Tibial nerve (tissue), 4 donors: ENCODE results near the gene CEP164.

Experiments used
- EP300 ChIP-seq, 2 donors: sonication (generic); formaldehyde crosslinking; IDR thresholded peaks; one replicate each; pipeline ENCODE4 v1.6.1; 2017; ENCODE audit warnings: antibody characterized with exemption in 2 of 2, mild to moderate bottlenecking in 1 of 2
- POLR2A ChIP-seq, 2 donors: fragments of 450-650 bp; IDR thresholded peaks; one replicate each; pipeline ENCODE4 v1.6.1; 2017; ENCODE audit warnings: antibody characterized with exemption in 2 of 2, mild to moderate bottlenecking in 2 of 2, moderate library complexity in 2 of 2
- TF ChIP-seq, protein P1 (sequence below), 5 experiments: fragments of 200-600 bp in 3 of 5; fragments of 450-650 bp in 2 of 5; sonication (generic) in 3 of 5; IDR thresholded peaks; one replicate each; pipeline ENCODE4 v1.5.1; 2016 to 2019; ENCODE audit warnings: antibody characterized with exemption in 5 of 5, mild to moderate bottlenecking in 3 of 5, moderate library complexity in 2 of 5

DNA sequence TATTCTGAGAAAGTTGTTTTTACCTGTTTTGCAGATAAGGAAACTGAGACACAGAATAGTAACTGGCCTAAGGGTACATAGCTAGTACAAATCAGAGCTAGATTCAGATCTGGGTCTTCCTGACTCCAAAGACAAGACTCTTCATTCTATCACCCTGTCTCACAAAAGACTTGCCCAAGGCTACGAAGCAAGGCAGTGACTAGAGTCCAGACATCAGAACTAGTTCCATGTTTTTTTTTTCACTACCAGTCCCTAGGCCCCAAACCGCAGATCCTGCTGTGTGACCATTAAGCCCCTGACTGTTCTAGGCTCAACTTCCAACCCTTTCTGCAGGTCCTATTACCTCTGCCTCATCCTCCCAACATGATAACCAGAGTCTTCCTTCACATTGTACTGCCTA, 35.0 kb upstream of the CEP164 start:
- TF ChIP-seq EP300 (IDR thresholded peaks at IDR 0.05) = no peak
- TF ChIP-seq POLR2A (IDR thresholded peaks at IDR 0.05) = no peak
- TF ChIP-seq, protein P1, sequence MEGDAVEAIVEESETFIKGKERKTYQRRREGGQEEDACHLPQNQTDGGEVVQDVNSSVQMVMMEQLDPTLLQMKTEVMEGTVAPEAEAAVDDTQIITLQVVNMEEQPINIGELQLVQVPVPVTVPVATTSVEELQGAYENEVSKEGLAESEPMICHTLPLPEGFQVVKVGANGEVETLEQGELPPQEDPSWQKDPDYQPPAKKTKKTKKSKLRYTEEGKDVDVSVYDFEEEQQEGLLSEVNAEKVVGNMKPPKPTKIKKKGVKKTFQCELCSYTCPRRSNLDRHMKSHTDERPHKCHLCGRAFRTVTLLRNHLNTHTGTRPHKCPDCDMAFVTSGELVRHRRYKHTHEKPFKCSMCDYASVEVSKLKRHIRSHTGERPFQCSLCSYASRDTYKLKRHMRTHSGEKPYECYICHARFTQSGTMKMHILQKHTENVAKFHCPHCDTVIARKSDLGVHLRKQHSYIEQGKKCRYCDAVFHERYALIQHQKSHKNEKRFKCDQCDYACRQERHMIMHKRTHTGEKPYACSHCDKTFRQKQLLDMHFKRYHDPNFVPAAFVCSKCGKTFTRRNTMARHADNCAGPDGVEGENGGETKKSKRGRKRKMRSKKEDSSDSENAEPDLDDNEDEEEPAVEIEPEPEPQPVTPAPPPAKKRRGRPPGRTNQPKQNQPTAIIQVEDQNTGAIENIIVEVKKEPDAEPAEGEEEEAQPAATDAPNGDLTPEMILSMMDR (IDR thresholded peaks at IDR 0.05) = no peak
